GM18499 (cell line): ENCODE results near the gene ADGRA1.
"Not testable (repeated sequence)": the region's sequence is repeated elsewhere in the genome, so short reads cannot be mapped to it uniquely, and the experiment has no call there.

ENCODE experiments used
- ATAC-seq: cut with Tn5 transposase; IDR thresholded peaks from one replicate; pipeline ENCODE4 v1.9.1; 2021; ENCODE audit warnings: moderate number of reproducible peaks; ENCODE audit not compliant: insufficient read depth, unreplicated experiment

The ADGRA1 gene

GRCh38 chr10:133110133-133110532, 22.4 kb downstream of the ADGRA1 start:
- no peak for ATAC-seq

- no peak for ATAC-seq
Measured at GRCh38 chr10:133110609-133111275, 23.0 kb downstream of the ADGRA1 start.

- not testable (repeated sequence) for ATAC-seq
Measured at GRCh38 chr10:133111640-133112039, 23.9 kb downstream of the ADGRA1 start.

GRCh38 chr10:133113146-133113830, 25.6 kb downstream of the ADGRA1 start:
- ATAC-seq = no peak

GRCh38 chr10:133113847-133114246, 26.1 kb downstream of the ADGRA1 start:
- ATAC-seq = no peak

GRCh38 chr10:133114251-133114650, 26.5 kb downstream of the ADGRA1 start:
- ATAC-seq = no peak

- no peak for ATAC-seq
Measured at GRCh38 chr10:133114726-133115452, 27.2 kb downstream of the ADGRA1 start.

- ATAC-seq = no peak
Measured at GRCh38 chr10:133115453-133115842, 27.7 kb downstream of the ADGRA1 start.

- ATAC-seq = no peak
Measured at GRCh38 chr10:133115976-133116375, 28.3 kb downstream of the ADGRA1 start.

- ATAC-seq = no peak
Measured at GRCh38 chr10:133116455-133116854, 28.7 kb downstream of the ADGRA1 start.

- ATAC-seq = no peak
Measured at GRCh38 chr10:133117036-133117687, 29.4 kb downstream of the ADGRA1 start.

GRCh38 chr10:133117688-133118071, 30.0 kb downstream of the ADGRA1 start:
- ATAC-seq = no peak

- ATAC-seq = no peak
Measured at GRCh38 chr10:133121479-133121878, 33.8 kb downstream of the ADGRA1 start.

GRCh38 chr10:133122171-133122935, 34.6 kb downstream of the ADGRA1 start:
- ATAC-seq = no peak

- no peak for ATAC-seq
Measured at GRCh38 chr10:133123050-133123745, 35.5 kb downstream of the ADGRA1 start.

GRCh38 chr10:133123746-133124356, 36.1 kb downstream of the ADGRA1 start:
- ATAC-seq = no peak

GRCh38 chr10:133124357-133125211, 36.9 kb downstream of the ADGRA1 start:
- ATAC-seq = no peak

GRCh38 chr10:133125901-133126300, 38.2 kb downstream of the ADGRA1 start:
- no peak for ATAC-seq
